Keratinocyte (primary cell): ENCODE data around the gene APOBR. TPM values are rescaled to one million over a fixed set of nuclear protein-coding genes. Genes with fewer than 3 reads are reported as not detected.

Experiments
- DNase-seq: peaks from one replicate; pipeline ENCODE4 v3.0.0-alpha.2; 2011; ENCODE audit warnings: low read depth, missing footprints, low spot score
- FAIRE-seq: peaks from 2 replicates; lab custom pipeline; 2011; peaks lifted over from hg19 to GRCh38; lab: Jason Lieb, UNC
- H2AFZ ChIP-seq: 2 replicates; pipeline ENCODE4 v1.6.0; 2012; ENCODE audit warnings: low read length, control low read depth, inconsistent platforms; ENCODE audit not compliant: control insufficient read depth
- H3K27ac ChIP-seq: 2 replicates; pipeline ENCODE4 v1.5.1; 2011; ENCODE audit warnings: low read length; ENCODE audit not compliant: control insufficient read depth, insufficient read depth
- H3K27me3 ChIP-seq: 3 replicates; pipeline ENCODE4 v1.6.0; 2011; ENCODE audit warnings: low read length; ENCODE audit not compliant: control insufficient read depth, insufficient read depth; ENCODE audit errors: extremely low read depth
- H3K36me3 ChIP-seq, 2 experiments: 2 replicates in 1 of 2; 3 replicates in 1 of 2; pipeline ENCODE4 v1.5.1; 2011; ENCODE audit warnings: low read length in 2 of 2, mild to moderate bottlenecking in 1 of 2; ENCODE audit not compliant: control insufficient read depth in 2 of 2, insufficient read depth in 2 of 2; ENCODE audit errors: extremely low read depth in 1 of 2
- H3K4me1 ChIP-seq: 3 replicates; pipeline ENCODE4 v1.5.1; 2011; ENCODE audit warnings: low read length; ENCODE audit not compliant: control insufficient read depth, insufficient read depth; ENCODE audit errors: extremely low read depth
- H3K4me2 ChIP-seq: 3 replicates; pipeline ENCODE4 v1.6.0; 2011; ENCODE audit warnings: low read depth, low read length; ENCODE audit not compliant: control insufficient read depth, insufficient read depth; ENCODE audit errors: extremely low read depth
- H3K4me3 ChIP-seq, 3 experiments: fragments of 200-600 bp in 1 of 3; sonication (generic) in 1 of 3; 2 replicates in 2 of 3; 3 replicates in 1 of 3; pipeline ENCODE4 v1.5.1; 2011 to 2016; ENCODE audit warnings: low read length in 3 of 3, mild to moderate bottlenecking in 3 of 3, control low read depth in 2 of 3, inconsistent platforms in 1 of 3, low read depth in 1 of 3, mixed read lengths in 1 of 3, mixed run types in 1 of 3, moderate library complexity in 1 of 3; ENCODE audit not compliant: control insufficient read depth in 2 of 3, insufficient read depth in 2 of 3; ENCODE audit errors: extremely low read depth in 1 of 3
- H3K79me2 ChIP-seq: 2 replicates; pipeline ENCODE4 v1.6.0; 2012; ENCODE audit warnings: low read length; ENCODE audit not compliant: control insufficient read depth, insufficient read depth
- H3K9ac ChIP-seq: 3 replicates; pipeline ENCODE4 v1.6.0; 2011; ENCODE audit warnings: low read length; ENCODE audit not compliant: control insufficient read depth, insufficient read depth; ENCODE audit errors: extremely low read depth
- H3K9me1 ChIP-seq: 3 replicates; pipeline ENCODE4 v1.6.0; 2011; ENCODE audit warnings: low read length; ENCODE audit not compliant: control insufficient read depth, insufficient read depth; ENCODE audit errors: extremely low read depth
- H3K9me3 ChIP-seq: 2 replicates; pipeline ENCODE4 v1.5.1; 2012; ENCODE audit warnings: low read depth, low read length; ENCODE audit not compliant: control insufficient read depth
- H4K20me1 ChIP-seq: 3 replicates; pipeline ENCODE4 v1.6.0; 2011; ENCODE audit warnings: low read length; ENCODE audit not compliant: control insufficient read depth, insufficient read depth; ENCODE audit errors: extremely low read depth
- EZH2 ChIP-seq: IDR thresholded peaks from one replicate; pipeline ENCODE4 v1.6.1; 2012; ENCODE audit warnings: inconsistent platforms, mild to moderate bottlenecking, low read length, moderate library complexity
- dilution Hi-C: fragments of 300-500 bp; cut with MboI; formaldehyde crosslinking; loops from one replicate; pipeline ENCODE4 v1.7.0; 2020; ENCODE audit warnings: low sequenced_read_pairs; ENCODE audit not compliant: extremely low pct_ligation_motif_present
- polyA plus RNA-seq, 5 experiments: library from polyadenylated mRNA; depleted of rRNA in 3 of 5; stranded (reverse) in 3 of 5; stranded (forward) in 1 of 5; unstranded in 1 of 5; fragments of >200 nt; gene quantifications; 1 replicate in 1 of 5; 2 replicates in 3 of 5; 3 replicates in 1 of 5; pipeline versions ENCODE4 v1.2.1 to v1.2.3, GENCODE V29; 2011 to 2012; ENCODE audit warnings: missing spikeins in 2 of 5, low read depth in 1 of 5, low replicate concordance in 1 of 5
- TF ChIP-seq, protein P1 (sequence below), 3 experiments: IDR thresholded peaks in 1 of 3; conservative IDR thresholded peaks in 1 of 3; optimal IDR thresholded peaks in 1 of 3; 2 replicates in 2 of 3; 3 replicates in 1 of 3; pipeline versions ENCODE3 to v1.5.1; 2011; ENCODE audit warnings: low read length in 3 of 3, mild to moderate bottlenecking in 3 of 3, moderate library complexity in 2 of 3, control low read depth in 1 of 3, inconsistent platforms in 1 of 3; ENCODE audit not compliant: insufficient read depth in 2 of 3; ENCODE audit errors: extremely low read depth in 1 of 3

The APOBR gene
- polyA plus RNA-seq, 1 donor (not counting 4 experiments of a cell fraction or from before 2014, with no cell fraction given): 0.04 TPM

DNA sequence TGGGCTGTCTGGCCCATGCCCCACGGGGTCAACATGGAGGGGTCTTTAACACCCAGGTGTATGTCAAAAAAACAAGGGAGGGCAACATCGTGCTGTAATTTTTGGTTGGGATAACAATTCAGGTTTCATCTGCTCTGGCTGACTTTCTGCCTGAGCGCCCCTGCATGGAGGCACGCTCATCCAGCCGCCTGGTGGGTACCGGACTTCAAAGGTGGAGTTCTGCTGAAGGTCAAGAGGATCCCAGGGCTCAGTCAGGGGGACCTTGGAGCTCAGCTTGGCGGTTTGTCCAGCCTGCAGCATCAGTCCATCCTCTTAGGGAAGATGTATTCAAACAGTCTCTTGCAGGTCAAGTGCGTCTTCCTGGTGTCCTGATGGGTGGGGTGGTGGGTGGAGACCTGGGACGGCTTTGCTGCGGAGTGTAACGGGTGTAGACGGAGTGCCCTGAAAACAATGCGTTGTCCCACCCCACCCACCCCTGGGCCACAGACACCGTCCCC, 53.9 kb downstream of the APOBR start:
- FAIRE-seq (no peak), DNase-seq (no peak)
- Histone ChIP-seq H3K4me1 (no peaks in the 10 kb centered on the region), H3K79me2 (no peaks in the 10 kb centered on the region), H3K4me2 (no peak overlapping the region), H3K9me3 (no peaks in the 10 kb centered on the region), H3K27ac (no peak overlapping the region), H2AFZ (no peak overlapping the region), H3K4me3 (no peak overlapping the region), H3K9ac (no peak overlapping the region), H4K20me1 (no peaks in the 10 kb centered on the region), H3K36me3 (no peaks in the 10 kb centered on the region), H3K27me3 (no peaks in the 10 kb centered on the region), H3K9me1 (no peaks in the 10 kb centered on the region)
- dilution Hi-C loops: no loop called here
- no peak for TF ChIP-seq EZH2
- TF ChIP-seq, protein P1, sequence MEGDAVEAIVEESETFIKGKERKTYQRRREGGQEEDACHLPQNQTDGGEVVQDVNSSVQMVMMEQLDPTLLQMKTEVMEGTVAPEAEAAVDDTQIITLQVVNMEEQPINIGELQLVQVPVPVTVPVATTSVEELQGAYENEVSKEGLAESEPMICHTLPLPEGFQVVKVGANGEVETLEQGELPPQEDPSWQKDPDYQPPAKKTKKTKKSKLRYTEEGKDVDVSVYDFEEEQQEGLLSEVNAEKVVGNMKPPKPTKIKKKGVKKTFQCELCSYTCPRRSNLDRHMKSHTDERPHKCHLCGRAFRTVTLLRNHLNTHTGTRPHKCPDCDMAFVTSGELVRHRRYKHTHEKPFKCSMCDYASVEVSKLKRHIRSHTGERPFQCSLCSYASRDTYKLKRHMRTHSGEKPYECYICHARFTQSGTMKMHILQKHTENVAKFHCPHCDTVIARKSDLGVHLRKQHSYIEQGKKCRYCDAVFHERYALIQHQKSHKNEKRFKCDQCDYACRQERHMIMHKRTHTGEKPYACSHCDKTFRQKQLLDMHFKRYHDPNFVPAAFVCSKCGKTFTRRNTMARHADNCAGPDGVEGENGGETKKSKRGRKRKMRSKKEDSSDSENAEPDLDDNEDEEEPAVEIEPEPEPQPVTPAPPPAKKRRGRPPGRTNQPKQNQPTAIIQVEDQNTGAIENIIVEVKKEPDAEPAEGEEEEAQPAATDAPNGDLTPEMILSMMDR (optimal IDR thresholded peaks at IDR 0.05 in 1 of 3, IDR thresholded peaks at IDR 0.05 in 1 of 3, conservative IDR thresholded peaks at IDR 0.05 in 1 of 3; ENCODE audit: extremely low read depth in 1 of 3, insufficient read depth in 2 of 3, low read length in 3 of 3): no peak

Other genes with a start within 250 kb of the APOBR start
- gene SBK1, start 202.1 kb upstream of the APOBR start, polyA plus RNA-seq: 0.01 to 0.04 TPM (median 0.03 TPM) in 3 replicates
- gene NPIPB6, start 131.1 kb upstream of the APOBR start, polyA plus RNA-seq: 0.09 to 0.40 TPM (median 0.38 TPM) in 3 replicates
- gene EIF3CL, start 90.8 kb upstream of the APOBR start, polyA plus RNA-seq: 50.8 to 148 TPM (median 91.8 TPM) in 3 replicates
- 0.15 to 0.18 TPM in 2 of 3 replicates, not detected in the other for gene NPIPB7, start 22.3 kb upstream of the APOBR start, polyA plus RNA-seq
- 12.6 to 21.4 TPM (median 18.7 TPM) in 3 replicates for gene CLN3, start 2.6 kb upstream of the APOBR start, polyA plus RNA-seq
- not detected in 3 replicates for gene IL27, start 12.2 kb downstream of the APOBR start, polyA plus RNA-seq
- gene NUPR1, start 44.3 kb downstream of the APOBR start, polyA plus RNA-seq: 23.0 to 156 TPM (median 126 TPM) in 3 replicates
- gene SGF29, start 59.3 kb downstream of the APOBR start, polyA plus RNA-seq: 1.4 to 4.7 TPM (median 3.0 TPM) in 3 replicates
- 0.10 TPM in 1 of 3 replicates, not detected in the others for gene SULT1A2, start 102.4 kb downstream of the APOBR start, polyA plus RNA-seq
- 0.96 to 1.6 TPM (median 1.2 TPM) in 3 replicates for gene SULT1A1, start 115.4 kb downstream of the APOBR start, polyA plus RNA-seq
- gene NPIPB8, start 143.4 kb downstream of the APOBR start, polyA plus RNA-seq: 0.41 to 0.49 TPM in 2 of 3 replicates, not detected in the other
- gene EIF3C, start 216.8 kb downstream of the APOBR start, polyA plus RNA-seq: 285 to 510 TPM (median 314 TPM) in 3 replicates